Measurements from ENCODE around the gene LGALS14. TPM values are rescaled to one million over a fixed set of nuclear protein-coding genes. Genes with fewer than 3 reads are reported as not detected.

LGALS14 gene
- polyA plus RNA-seq, 10 donors: 0.30 to 0.81 (median 0.56) TPM; not detected in 2

DNA sequence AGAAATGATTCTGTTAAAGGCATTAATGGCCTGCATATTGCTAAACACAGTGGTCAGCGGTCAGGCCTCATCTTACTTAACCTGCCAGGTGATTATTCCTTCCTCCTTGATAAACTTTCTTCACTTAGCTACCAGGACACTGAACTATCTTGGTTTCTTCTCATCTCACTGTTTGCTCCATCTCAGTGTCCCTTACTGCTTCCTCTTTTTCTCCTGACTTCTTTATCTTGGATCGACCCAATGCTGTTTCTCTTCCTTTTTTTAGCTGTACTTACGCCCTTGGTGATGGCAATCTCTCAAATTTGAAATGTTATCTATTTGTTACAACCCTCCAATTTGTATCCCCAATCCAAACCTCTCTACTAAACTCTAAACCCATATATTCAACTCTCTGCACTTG is 41.4 kb downstream of the LGALS14 start:
- no peak for DNase-seq

GRCh38 chr19:39746836-39747529 is 42.7 kb downstream of the LGALS14 start:
- DNase-seq: no peak

DNA sequence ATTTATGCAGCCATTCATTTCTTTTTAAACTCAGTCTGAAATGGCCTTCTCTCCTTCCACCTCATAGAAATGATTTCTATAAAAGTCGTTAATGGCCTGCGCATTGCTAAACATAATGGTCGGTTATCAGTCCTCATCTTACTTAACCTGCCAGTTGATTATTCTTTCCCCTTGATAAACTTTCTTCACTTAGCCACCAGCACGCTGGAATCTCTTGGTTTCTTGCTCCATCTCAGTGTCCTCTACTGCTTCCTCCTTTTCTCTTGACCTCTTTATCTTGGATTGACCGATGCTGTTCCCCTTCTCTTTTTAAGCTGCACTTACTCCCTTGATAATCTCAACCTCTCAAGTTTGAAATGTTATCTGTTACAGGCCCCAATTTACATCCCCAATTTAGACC is 45.7 kb downstream of the LGALS14 start:
- no peak for DNase-seq

- DNase-seq: no peak
These were observed 48.1 kb downstream of the LGALS14 start for GRCh38 chr19:39752390-39752789.

DNA sequence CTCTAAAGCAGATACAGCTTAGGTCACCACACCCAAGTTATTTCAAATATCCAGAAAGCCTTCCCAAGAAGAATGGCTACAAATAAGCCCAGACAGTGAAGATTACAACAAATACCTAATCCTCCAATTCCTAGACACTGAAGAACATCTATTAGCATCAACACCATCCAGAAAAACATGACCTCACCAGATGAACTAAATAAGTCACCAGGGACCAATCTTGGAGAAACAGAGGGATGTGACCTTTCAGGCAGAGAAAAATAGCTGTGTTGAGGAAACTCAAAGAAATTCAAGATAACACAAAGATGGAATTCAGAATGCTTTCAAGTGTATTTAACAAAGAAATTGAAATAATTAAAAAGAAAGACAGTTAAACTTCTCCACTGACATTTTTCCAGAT is 48.5 kb downstream of the LGALS14 start:
- DNase-seq: no peak

DNA sequence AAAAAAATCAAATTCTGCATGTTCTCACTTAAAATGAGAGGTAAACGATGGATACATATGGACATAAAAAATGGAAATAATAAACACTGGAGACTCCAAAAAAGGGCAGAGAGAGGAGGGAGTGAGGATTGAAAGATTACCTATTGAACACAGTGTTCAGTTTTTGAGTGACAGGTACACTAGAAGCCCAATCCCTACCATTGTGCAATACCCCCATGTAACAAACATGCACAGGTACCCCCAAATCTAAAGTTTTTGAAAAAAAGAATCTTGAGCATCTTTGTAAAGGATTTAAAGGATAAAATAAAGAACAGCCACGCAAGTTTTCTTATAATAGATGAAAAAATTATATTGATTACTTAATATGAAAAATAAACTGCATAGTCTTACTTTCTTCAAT is 50.3 kb downstream of the LGALS14 start:
- no peak for DNase-seq

DNA sequence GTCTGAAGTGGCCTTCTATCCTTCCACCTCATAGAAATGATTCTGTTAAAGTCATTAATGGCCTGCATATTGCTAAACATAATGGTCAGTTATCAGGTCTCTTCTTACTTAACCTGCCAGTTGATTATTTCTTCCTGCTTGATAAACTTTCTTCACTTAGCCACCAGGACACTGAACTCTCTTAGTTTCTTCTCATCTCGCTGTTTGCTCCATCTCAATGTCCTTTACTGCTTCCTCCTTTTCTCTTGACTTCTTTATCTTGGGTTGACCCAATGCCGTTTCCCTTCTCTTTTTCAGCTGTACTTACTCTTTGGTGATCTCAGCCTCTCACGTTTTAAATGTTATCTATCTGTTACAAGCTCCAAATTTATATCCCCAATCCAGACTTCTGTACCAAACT is 50.7 kb downstream of the LGALS14 start:
- DNase-seq: no peak

Other genes starting within 250 kb of the LGALS14 start
- 10 to 100 TPM; 43.8 to 53.9 (median 46.7) TPM for gene TIMM50, start 223.6 kb upstream of the LGALS14 start, polyA plus RNA-seq (ENCODE audit: insufficient read length in 10 of 10)
- under 1 TPM in 9 of 10 donors, not detected in 1; 0.07 to 0.30 (median 0.15) TPM for gene DLL3, start 205.5 kb upstream of the LGALS14 start, polyA plus RNA-seq (ENCODE audit: insufficient read length in 10 of 10)
- under 1 TPM in 1 of 10 donors, not detected in 9; 0.13 TPM for gene SELENOV, start 189.3 kb upstream of the LGALS14 start, polyA plus RNA-seq (ENCODE audit: insufficient read length in 10 of 10)
- gene EID2B, start 171.6 kb upstream of the LGALS14 start, polyA plus RNA-seq (ENCODE audit: insufficient read length in 10 of 10): 1 to 10 TPM; 2.0 to 3.0 (median 2.4) TPM
- 10 to 100 TPM in 6 of 10 donors, 1 to 10 TPM in 4; 8.5 to 12.7 (median 10.8) TPM for gene EID2, start 164.3 kb upstream of the LGALS14 start, polyA plus RNA-seq (ENCODE audit: insufficient read length in 10 of 10)
- gene LGALS13, start 102.0 kb upstream of the LGALS14 start, polyA plus RNA-seq (ENCODE audit: insufficient read length in 10 of 10): under 1 TPM in 2 of 10 donors, not detected in 8; 0.34 to 0.71 TPM
- not detected for gene LGALS16, start 48.6 kb upstream of the LGALS14 start, polyA plus RNA-seq (ENCODE audit: insufficient read length in 10 of 10)
- 1 to 10 TPM in 7 of 10 donors, under 1 TPM in 3; 0.22 to 3.1 (median 2.2) TPM for gene CLC, start 33.5 kb downstream of the LGALS14 start, polyA plus RNA-seq (ENCODE audit: insufficient read length in 10 of 10)
- not detected for gene LEUTX, start 74.4 kb downstream of the LGALS14 start, polyA plus RNA-seq (ENCODE audit: insufficient read length in 10 of 10)
- 10 to 100 TPM; 31.5 to 54.4 (median 44.4) TPM for gene DYRK1B, start 129.7 kb downstream of the LGALS14 start, polyA plus RNA-seq (ENCODE audit: insufficient read length in 10 of 10)
- gene FBL, start 141.9 kb downstream of the LGALS14 start, polyA plus RNA-seq (ENCODE audit: insufficient read length in 10 of 10): 100 to 1,000 TPM; 213 to 384 (median 252) TPM
- 1 to 10 TPM; 2.0 to 5.4 (median 4.7) TPM for gene FCGBP, start 230.2 kb downstream of the LGALS14 start, polyA plus RNA-seq (ENCODE audit: insufficient read length in 10 of 10)

All from muscle of back (tissue), 11 donors.